GM23248 (cell line): Measurements from ENCODE around the gene PEX12.

Experiments used
- EZH2 ChIP-seq: fragments of 200-600 bp; sonication (generic); IDR thresholded peaks from 2 replicates; pipeline ENCODE4 v1.6.1; 2018; ENCODE audit warnings: antibody characterized with exemption, mild to moderate bottlenecking; ENCODE audit not compliant: insufficient read depth, poor library complexity, severe bottlenecking
- EZH2phosphoT487 ChIP-seq: fragments of 200-600 bp; sonication (generic); IDR thresholded peaks from 2 replicates; pipeline ENCODE4 v1.6.1; 2018; ENCODE audit warnings: antibody characterized with exemption, moderate library complexity, mild to moderate bottlenecking, low read depth; ENCODE audit not compliant: insufficient read depth

GRCh38 chr17:35529866-35530265, 48.5 kb downstream of the PEX12 start:
- TF ChIP-seq EZH2 (no peak), EZH2phosphoT487 (no peak)
